ENCODE results near the gene GPR39. TPM values are rescaled to one million over a fixed set of nuclear protein-coding genes. Genes with fewer than 3 reads are reported as not detected.

GPR39 gene
- polyA plus RNA-seq, 3 donors = 3.7 to 4.8 (median 4.0) TPM

- DNase-seq (ENCODE audit: low read depth in 3 of 3, low spot score in 2 of 3) = no peak
Measured at GRCh38 chr2:132439703-132440398, 23.2 kb downstream of the GPR39 start.

- no peak for DNase-seq (ENCODE audit: low read depth in 3 of 3, low spot score in 2 of 3)
Measured at GRCh38 chr2:132441051-132441450, 24.4 kb downstream of the GPR39 start.

GRCh38 chr2:132442278-132442677, 25.7 kb downstream of the GPR39 start:
- DNase-seq (ENCODE audit: low read depth in 3 of 3, low spot score in 2 of 3) = no peak

- no peak for DNase-seq (ENCODE audit: low read depth in 3 of 3, low spot score in 2 of 3)
Measured at GRCh38 chr2:132443106-132443505, 26.5 kb downstream of the GPR39 start.

GRCh38 chr2:132446444-132446843, 29.8 kb downstream of the GPR39 start:
- no peak for DNase-seq (ENCODE audit: low read depth in 3 of 3, low spot score in 2 of 3)

- no peak for DNase-seq (ENCODE audit: low read depth in 3 of 3, low spot score in 2 of 3)
Measured at GRCh38 chr2:132448331-132448730, 31.7 kb downstream of the GPR39 start.

DNA sequence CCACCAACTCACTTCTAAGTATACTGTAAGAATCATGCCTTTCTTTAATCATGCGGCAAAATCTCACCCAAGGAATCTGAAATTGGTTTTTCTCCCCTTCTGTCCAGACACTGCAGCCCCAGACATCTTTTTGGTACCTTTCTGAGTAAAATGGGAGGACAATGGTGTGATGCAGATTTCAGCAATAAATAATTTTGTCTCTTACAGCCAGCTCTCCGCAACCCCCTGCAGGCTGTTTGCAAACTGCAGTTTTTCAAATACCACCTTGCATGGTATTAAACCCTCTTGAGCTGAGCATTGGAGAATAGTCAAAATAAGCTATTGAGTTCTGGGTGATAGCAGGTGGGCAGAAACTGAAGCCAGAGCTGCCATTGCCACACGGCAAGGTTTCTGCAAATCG, 32.2 kb downstream of the GPR39 start:
- peak in 1 of 3 donors; percentile 6 for DNase-seq (ENCODE audit: low read depth in 3 of 3, low spot score in 2 of 3)

- no peak for DNase-seq (ENCODE audit: low read depth in 3 of 3, low spot score in 2 of 3)
Measured at GRCh38 chr2:132449868-132450267, 33.3 kb downstream of the GPR39 start.

DNA sequence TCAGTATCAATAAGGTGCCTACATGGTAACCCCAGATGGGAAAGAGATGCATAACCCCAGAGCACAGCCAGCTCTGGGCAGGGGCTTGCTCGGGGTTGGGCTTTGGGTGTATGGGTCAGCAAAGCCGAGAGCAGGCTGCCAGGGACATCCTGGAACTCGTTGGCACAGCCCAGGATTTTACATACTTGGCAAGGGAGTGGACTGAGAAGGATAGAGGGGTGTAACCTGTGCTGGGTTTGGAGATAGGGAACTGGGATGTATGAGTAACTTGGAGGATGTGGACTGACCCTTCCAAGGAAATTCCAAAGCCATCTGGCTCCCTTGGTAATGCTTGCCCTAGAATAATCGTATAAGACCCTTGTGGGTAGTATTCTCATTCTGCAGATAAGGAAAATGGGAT, 44.2 kb downstream of the GPR39 start:
- DNase-seq (ENCODE audit: low read depth in 3 of 3, low spot score in 2 of 3) = no peak

DNA sequence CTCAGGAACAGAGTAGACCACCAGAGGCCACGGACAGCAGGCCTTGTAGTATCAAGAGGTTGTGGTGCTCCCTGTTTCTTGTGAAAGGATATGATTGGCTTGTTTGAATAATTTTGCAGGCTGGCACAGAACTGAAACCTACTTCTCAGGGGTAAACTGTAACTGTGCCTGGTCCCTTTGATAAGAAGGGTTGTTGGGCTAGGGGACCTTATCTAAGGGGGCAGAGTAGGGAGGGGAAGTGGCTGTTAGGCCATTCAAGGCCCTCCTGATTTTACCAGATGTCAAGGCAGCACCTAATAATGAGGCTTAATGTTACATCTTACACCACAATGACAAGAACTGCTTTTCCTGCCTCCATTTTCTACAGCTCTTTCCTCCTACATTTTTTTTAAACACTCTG, 45.6 kb downstream of the GPR39 start:
- DNase-seq (ENCODE audit: low read depth in 3 of 3, low spot score in 2 of 3) = no peak

DNA sequence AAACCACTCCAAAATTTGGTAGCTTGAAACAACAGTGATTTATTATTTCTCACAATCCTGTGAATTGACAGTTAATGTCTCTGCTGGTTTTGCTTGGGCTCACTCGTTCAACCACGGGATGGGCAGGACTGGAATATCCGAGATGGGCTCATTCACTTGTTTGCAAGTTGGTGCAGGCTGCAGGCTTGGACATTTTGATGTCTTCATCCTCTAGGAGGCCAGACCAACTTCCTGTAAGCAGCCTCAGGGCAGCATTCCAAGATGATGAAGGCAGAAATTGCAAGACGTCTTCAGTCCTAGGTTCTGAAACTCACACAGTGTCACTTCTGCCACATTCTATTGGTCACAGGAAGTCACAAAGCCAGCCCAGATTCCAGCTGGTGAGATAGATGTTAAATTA, 47.1 kb downstream of the GPR39 start:
- no peak for DNase-seq (ENCODE audit: low read depth in 3 of 3, low spot score in 2 of 3)

GRCh38 chr2:132465917-132466316, 49.3 kb downstream of the GPR39 start:
- no peak for DNase-seq (ENCODE audit: low read depth in 3 of 3, low spot score in 2 of 3)

DNA sequence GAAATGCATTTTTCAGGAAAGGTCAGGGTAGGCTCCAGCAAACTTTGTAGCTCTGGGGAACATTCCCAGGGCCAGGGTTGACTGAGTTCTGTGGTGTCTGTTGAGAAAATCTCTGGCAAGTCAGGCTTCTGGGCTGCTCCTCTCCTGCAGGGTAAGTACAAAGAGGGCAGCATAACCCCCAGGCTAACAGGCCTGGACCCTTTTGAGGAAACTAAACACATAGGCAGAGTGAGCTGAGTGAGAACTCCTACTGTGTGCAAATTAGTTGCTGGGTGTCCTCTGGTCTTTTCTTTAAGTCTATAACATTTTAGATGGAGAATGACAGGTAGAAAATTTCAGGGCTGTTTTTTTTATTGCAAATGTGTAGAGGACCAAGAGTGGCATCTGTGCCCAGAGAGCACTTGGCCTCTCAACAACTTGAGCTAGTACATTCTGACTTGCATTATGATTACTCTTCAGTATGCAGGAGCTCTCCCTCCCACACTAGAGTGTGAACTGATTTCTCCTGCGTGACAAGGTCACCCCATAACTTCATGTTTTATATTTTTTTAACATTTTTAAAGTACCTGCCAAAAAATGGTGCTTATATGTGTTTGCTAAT, 49.9 kb downstream of the GPR39 start:
- DNase-seq (ENCODE audit: low read depth in 3 of 3, low spot score in 2 of 3) = no peak

DNA sequence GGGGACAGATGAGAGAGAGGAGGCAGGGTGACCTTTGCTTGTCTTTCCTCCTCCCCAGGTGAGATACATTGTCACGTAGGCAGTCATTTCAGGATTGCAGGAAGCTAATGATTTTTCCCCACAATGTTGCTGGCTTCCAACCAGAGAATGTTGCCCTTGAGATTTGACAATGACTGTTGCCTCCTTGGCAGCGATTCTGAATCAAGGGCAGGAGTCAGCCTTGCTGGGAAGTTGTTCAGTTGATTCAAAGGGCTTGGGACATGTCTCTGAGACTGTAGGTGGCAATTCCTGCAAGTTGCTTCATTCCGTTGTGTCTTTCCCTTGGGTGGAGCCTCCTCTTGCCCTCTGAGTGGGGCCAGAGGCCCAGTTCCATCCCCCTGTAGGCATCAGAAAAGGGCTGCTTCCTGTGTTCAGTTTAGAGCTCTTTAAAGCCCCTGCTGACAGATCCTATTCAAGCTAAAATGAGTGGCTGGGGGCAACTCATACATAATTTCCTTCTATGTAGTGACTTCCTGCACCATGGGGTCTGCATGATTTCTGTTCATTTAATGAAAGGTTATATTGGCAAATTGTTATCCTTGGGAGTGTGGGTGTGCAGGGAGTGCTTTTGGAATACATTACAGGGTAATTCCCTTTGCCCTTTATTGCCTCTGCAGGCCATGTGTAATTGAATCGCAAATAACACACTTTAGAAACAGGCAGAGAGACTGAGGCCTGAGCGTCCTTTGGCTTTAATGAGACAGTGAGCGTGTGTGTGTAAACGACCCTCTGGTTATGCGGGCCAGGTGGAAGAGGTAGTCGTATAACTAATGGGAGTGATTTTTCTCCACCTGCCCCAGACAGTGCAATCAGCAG, 52.4 kb downstream of the GPR39 start:
- no peak for DNase-seq (ENCODE audit: low read depth in 3 of 3, low spot score in 2 of 3)

GRCh38 chr2:132470746-132471145, 54.1 kb downstream of the GPR39 start:
- no peak for DNase-seq (ENCODE audit: low read depth in 3 of 3, low spot score in 2 of 3)

- DNase-seq (ENCODE audit: low read depth in 3 of 3, low spot score in 2 of 3) = no peak
Measured at GRCh38 chr2:132473174-132473883, 56.7 kb downstream of the GPR39 start.

DNA sequence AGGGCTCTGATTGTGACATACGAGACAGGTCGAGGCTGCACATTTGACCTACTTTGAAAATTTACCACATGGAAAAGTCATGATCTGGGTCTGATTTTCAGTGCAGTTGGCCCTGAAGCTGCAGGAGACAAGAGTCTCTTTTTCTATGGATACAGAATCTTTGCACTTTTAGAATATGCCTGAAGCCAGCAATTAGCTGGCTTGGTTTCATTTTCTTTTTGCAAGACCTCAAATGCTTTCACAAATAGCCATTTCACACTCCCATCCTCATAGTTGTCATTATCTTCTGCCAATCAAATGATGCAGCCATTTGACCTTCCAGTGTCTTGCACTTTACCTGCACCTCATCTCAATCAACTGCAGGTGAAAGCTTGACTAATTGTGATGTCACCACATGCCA, 59.0 kb downstream of the GPR39 start:
- DNase-seq (ENCODE audit: low read depth in 3 of 3, low spot score in 2 of 3) = no peak

- DNase-seq (ENCODE audit: low read depth in 3 of 3, low spot score in 2 of 3) = no peak
Measured at GRCh38 chr2:132477436-132477835, 60.8 kb downstream of the GPR39 start.

GRCh38 chr2:132477962-132478361, 61.4 kb downstream of the GPR39 start:
- DNase-seq (ENCODE audit: low read depth in 3 of 3, low spot score in 2 of 3) = no peak

GRCh38 chr2:132478461-132479105, 62.0 kb downstream of the GPR39 start:
- no peak for DNase-seq (ENCODE audit: low read depth in 3 of 3, low spot score in 2 of 3)

DNA sequence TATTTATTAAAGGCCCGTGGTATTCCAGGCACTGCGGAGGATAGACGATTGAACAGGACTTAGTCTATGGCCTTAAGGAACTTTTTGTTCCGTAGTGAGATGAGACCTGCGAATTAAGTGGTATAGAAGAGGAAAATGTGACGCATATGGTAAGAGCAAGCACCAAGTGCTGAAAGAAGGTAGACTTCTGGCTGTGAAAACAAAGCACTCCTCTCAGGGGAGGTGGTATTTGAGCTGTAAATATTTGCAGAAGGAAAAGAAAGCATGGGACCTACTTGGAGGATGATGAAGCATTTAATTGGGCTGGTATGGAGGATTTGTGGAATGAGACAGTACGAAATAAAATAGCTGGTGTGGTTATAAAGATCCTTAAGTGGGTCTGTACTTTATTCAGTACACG, 62.5 kb downstream of the GPR39 start:
- DNase-seq (ENCODE audit: low read depth in 3 of 3, low spot score in 2 of 3) = no peak
